Esophagus squamous epithelium (tissue), 5 donors: ENCODE data around the gene HTR3E. TPM values are rescaled to one million over a fixed set of nuclear protein-coding genes. Genes with fewer than 3 reads are reported as not detected.

Experiments used
- DNase-seq: peaks from one replicate; lab custom pipeline; 2025; lab: John Stamatoyannopoulos, UW
- H3K27ac ChIP-seq, 4 donors: fragments of 200-600 bp; sonication (generic); one replicate each; pipeline ENCODE4 v1.5.1; 2016 to 2019; ENCODE audit warnings: mild to moderate bottlenecking in 1 of 4
- H3K27me3 ChIP-seq, 4 donors: fragments of 200-600 bp; sonication (generic); 1 replicate in 3 of 4; 2 replicates in 1 of 4; pipeline versions ENCODE4 v1.5.1 to v1.6.0; 2017 to 2021; ENCODE audit warnings: antibody characterized with exemption in 1 of 4
- H3K36me3 ChIP-seq, 3 donors: fragments of 200-600 bp; sonication (generic); one replicate each; pipeline ENCODE4 v1.5.1; 2016 to 2019
- H3K4me1 ChIP-seq, 3 donors: fragments of 200-600 bp; sonication (generic); one replicate each; pipeline ENCODE4 v1.5.1; 2017 to 2019
- H3K4me3 ChIP-seq, 4 donors: fragments of 200-600 bp; sonication (generic); 1 replicate in 3 of 4; 2 replicates in 1 of 4; pipeline ENCODE4 v1.5.1; 2016 to 2019; ENCODE audit warnings: mild to moderate bottlenecking in 2 of 4, moderate library complexity in 1 of 4
- H3K9me3 ChIP-seq, 3 donors: fragments of 200-600 bp; sonication (generic); one replicate each; pipeline ENCODE4 v1.5.1; 2016 to 2019
- POLR2A ChIP-seq, 4 donors: fragments of 450-650 bp; IDR thresholded peaks; one replicate each; pipeline ENCODE4 v1.6.1; 2017; ENCODE audit warnings: antibody characterized with exemption in 4 of 4, mild to moderate bottlenecking in 4 of 4, moderate library complexity in 3 of 4
- WGBS, 2 donors: methylation state at CpG; one replicate each; pipeline ENCODE4 v1.1.5; 2018; 5-methylcytosine and 5-hydroxymethylcytosine counted together
- intact Hi-C: fragments of 100-400 bp; cut with DNase I; formaldehyde crosslinking; loops from one replicate; pipeline ENCODE4 v1.15.0; 2022
- total RNA-seq, 4 donors: library from RNA; depleted of rRNA; stranded (reverse); fragments of >200 nt; gene quantifications; one replicate each; pipeline ENCODE4 v1.1.0, GENCODE V29; 2016
- TF ChIP-seq, protein P1 (sequence below), 6 experiments: fragments of 450-650 bp in 4 of 6; fragments of 200-600 bp in 2 of 6; sonication (generic) in 2 of 6; IDR thresholded peaks; one replicate each; pipeline ENCODE4 v1.5.1; 2016 to 2019; ENCODE audit warnings: antibody characterized with exemption in 6 of 6, mild to moderate bottlenecking in 4 of 6, moderate library complexity in 4 of 6
- donor health status: DM: yes; HTN: yes; CAD: no.

HTR3E gene
- total RNA-seq, 4 donors from 2014 or later, result not detected

DNA sequence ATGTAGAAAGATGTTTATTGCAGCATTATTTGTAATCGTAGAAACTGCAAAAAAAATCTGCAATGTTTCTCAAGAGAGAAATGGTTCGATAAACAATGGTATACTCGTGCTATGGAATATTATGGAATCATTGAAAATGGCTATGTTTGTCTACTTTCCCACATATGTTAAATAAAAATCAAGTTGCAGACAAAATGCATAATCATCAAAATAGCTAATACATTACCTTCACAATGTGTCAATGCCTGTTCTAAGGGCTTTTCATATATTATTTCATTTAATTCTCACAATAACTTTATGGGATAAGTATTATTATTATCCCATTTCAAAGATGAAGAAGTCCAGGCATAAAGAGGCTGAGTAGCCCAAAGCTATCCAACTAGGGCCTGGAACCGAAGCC lies 36.1 kb downstream of the HTR3E start:
- Histone ChIP-seq H3K4me1 (peaks cover 9 to 47% (median 16%) of the 10 kb centered on the region in 3 donors), H3K9me3 (no peaks in the 10 kb centered on the region), H3K27me3 (no peaks in the 10 kb centered on the region), H3K4me3 (no peak overlapping the region), H3K27ac (peak overlapping the region in 1 of 4 donors; percentile 96), H3K36me3 (peaks cover 0 to 11% (median 0%) of the 10 kb centered on the region in 3 donors)
- intact Hi-C loops, result loop anchor here (10.0 kb wide), 1 partner anchor 118 kb away; the partner anchor contains the start of gene ABCC5
- DNase-seq, result no peak
- no peak for TF ChIP-seq POLR2A (IDR thresholded peaks at IDR 0.05)
- TF ChIP-seq, protein P1, sequence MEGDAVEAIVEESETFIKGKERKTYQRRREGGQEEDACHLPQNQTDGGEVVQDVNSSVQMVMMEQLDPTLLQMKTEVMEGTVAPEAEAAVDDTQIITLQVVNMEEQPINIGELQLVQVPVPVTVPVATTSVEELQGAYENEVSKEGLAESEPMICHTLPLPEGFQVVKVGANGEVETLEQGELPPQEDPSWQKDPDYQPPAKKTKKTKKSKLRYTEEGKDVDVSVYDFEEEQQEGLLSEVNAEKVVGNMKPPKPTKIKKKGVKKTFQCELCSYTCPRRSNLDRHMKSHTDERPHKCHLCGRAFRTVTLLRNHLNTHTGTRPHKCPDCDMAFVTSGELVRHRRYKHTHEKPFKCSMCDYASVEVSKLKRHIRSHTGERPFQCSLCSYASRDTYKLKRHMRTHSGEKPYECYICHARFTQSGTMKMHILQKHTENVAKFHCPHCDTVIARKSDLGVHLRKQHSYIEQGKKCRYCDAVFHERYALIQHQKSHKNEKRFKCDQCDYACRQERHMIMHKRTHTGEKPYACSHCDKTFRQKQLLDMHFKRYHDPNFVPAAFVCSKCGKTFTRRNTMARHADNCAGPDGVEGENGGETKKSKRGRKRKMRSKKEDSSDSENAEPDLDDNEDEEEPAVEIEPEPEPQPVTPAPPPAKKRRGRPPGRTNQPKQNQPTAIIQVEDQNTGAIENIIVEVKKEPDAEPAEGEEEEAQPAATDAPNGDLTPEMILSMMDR (IDR thresholded peaks at IDR 0.05), result no peak
- 89 to 91% methylated on average over 4 of the region's 4 CpGs for WGBS, 2 donors

DNA sequence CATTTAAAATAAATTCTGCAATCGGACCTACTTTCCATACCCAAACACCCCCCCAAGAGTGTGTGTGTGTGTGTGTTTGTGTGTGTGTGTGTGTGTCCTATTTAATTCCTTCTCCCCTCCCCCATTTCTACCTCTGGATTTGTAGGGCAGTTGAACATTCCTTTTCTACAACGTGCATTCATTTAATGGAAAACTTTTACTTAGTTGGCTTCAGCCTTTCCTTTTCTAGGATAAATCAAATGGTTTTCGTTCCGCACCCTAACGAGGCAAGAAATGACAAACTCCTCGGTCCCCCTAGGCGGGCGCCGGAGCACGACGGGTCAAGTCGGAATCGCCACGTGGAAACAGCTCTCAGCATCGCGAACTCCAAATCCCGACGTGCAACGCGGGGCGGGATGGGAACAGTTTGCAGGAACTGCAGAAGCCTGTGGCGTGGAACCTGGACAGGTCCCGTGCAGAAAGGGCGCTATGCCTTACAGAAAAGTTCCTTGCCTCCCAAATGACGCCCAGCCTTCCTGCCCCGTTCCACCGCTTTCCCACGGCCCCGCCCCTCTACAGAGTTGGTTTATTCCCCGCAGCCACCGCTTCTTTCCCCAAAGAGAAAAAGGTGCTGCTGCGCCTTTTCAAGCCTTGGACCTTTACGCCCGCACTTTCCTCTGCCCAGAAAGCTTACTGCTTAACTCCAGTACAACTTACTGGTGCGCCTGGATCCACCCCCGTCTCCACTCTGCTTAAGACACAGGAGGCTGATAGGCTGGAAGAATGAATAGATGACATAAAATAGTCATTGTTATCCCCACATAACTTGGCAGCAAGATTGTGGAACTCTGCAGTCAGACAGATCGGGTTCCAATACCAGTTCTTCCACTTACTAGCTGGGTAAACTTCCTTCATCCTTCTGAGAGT lies 37.2 kb downstream of the HTR3E start:
- Histone ChIP-seq H3K36me3 (peaks cover 0 to 22% (median 0%) of the 10 kb centered on the region in 3 donors), H3K27me3 (no peaks in the 10 kb centered on the region), H3K4me1 (peaks cover 9 to 42% (median 16%) of the 10 kb centered on the region in 3 donors), H3K4me3 (peak overlapping the region; percentile 60 to 92 (median 86)), H3K9me3 (no peaks in the 10 kb centered on the region), H3K27ac (peak overlapping the region; percentile 85 to 96 (median 94))
- intact Hi-C loops, result loop anchor here (10.0 kb wide), 1 partner anchor 119 kb away; the partner anchor contains the start of gene ABCC5
- WGBS, 2 donors, result 2 to 3% methylated on average over 10 to 22 of the region's 37 CpGs
- peak; percentile 31 for DNase-seq
- TF ChIP-seq, protein P1 (IDR thresholded peaks at IDR 0.05), result no peak
- peak in 2 of 4 donors; percentile 20 to 44 for TF ChIP-seq POLR2A (IDR thresholded peaks at IDR 0.05)

DNA sequence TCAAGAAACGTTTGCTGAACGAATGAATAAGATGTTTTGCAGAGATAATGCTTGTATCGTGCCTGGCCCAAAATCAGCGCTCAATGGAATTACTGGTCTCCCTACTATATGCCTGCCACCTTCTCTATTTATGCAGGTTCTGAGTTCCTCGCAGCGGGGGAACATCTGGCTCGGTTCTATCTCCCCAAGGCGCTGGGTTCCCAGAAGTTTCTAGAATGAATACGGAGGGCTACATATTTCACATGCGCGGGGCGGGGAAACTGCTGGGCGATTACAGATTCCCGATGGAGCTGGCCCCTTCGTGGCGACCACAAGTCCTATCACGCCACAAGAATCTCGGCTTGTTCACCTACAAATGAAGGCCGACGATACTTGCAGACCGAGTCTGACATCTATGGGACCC lies 37.9 kb downstream of the HTR3E start:
- WGBS, 2 donors, result 0% methylated on average over 10 to 13 of the region's 21 CpGs
- H3K9me3 ChIP-seq, result no peaks in the 10 kb centered on the region
- no peaks in the 10 kb centered on the region for H3K27me3 ChIP-seq
- DNase-seq, result no peak
- intact Hi-C loops, result loop anchor here (10.0 kb wide), 1 partner anchor 120 kb away; the partner anchor contains the start of gene ABCC5
- H3K36me3 ChIP-seq, result peaks cover 0 to 29% (median 0%) of the 10 kb centered on the region in 3 donors
- TF ChIP-seq, protein P1 (IDR thresholded peaks at IDR 0.05), result no peak
- peak overlapping the region; percentile 85 to 96 (median 94) for H3K27ac ChIP-seq
- peak overlapping the region; percentile 60 to 92 (median 86) for H3K4me3 ChIP-seq
- H3K4me1 ChIP-seq, result peaks cover 9 to 39% (median 16%) of the 10 kb centered on the region in 3 donors

DNA sequence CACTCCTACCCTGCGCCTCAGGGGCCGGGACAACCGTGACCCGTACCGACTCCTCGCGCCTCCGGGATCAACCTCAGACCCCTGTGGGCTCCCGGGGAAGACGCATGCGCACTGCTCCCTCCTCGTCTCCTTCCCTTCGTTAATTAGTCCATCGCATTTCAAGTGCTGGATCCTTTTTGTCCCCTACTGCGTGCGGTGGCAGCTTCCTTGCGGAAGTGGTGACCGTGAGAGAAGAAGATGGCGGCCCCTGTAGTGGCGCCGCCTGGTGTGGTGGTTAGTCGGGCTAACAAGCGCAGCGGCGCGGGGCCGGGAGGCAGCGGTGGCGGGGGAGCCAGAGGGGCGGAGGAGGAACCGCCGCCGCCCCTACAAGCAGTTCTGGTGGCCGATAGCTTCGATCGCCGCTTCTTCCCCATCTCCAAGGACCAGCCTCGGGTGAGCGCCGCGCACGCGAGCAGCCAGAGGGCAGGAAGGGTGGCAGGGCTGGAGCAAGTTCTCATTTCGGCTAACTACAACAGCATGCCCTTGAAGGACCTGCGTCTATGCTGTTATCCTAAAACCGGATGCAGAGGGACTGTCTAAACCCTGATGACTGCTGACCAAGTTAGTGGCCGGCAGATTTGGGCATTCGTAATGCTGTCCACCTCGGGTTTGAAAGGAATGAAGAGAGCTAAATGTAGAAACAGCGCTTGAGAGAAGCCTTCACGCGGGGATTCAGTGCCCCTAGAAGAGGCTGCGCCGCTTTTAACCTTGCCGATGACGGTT lies 38.5 kb downstream of the HTR3E start, which contains the start of gene EIF2B5:
Gene EIF2B5, plus strand, starts transcription at position 210 of the 762 bp plus-strand sequence. Its CDS starts 28 bp downstream, at position 238.
- Histone ChIP-seq H3K36me3 (peaks cover 0 to 35% (median 4%) of the 10 kb centered on the region in 3 donors), H3K4me1 (peaks cover 9 to 39% (median 16%) of the 10 kb centered on the region in 3 donors), H3K27me3 (no peaks in the 10 kb centered on the region), H3K9me3 (no peaks in the 10 kb centered on the region), H3K4me3 (peak within 1 kb of the TSS; percentile 60 to 92 (median 86)), H3K27ac (peak within 1 kb of the TSS; percentile 85 to 96 (median 94))
- DNase-seq, result peak; percentile 35
- TF ChIP-seq, protein P1 (IDR thresholded peaks at IDR 0.05), result peak in 5 of 6 experiments; percentile 11 to 69 (median 29)
- peak in 3 of 4 donors; percentile 54 to 76 (median 66) for TF ChIP-seq POLR2A (IDR thresholded peaks at IDR 0.05)
- 0% methylated on average over 18 to 23 of the region's 56 CpGs for WGBS, 2 donors
- intact Hi-C loops, result loop anchor here (10.0 kb wide), 1 partner anchor 121 kb away; the partner anchor contains the start of gene ABCC5
